Limb (tissue), 2 donors: ENCODE data around the gene GPR137C.

Source experiments
- DNase-seq, 2 donors: peaks; one replicate each; pipeline ENCODE4 v3.0.0-alpha.2; 2016; ENCODE audit errors: extremely low spot score in 2 of 2

GPR137C gene

GRCh38 chr14:52663850-52664249 lies 111.2 kb downstream of the GPR137C start:
- no peak for DNase-seq

GRCh38 chr14:52678591-52678990 lies 126.0 kb downstream of the GPR137C start:
- DNase-seq = no peak

- DNase-seq = no peak
These were observed 131.4 kb downstream of the GPR137C start for GRCh38 chr14:52683985-52684520.

DNA sequence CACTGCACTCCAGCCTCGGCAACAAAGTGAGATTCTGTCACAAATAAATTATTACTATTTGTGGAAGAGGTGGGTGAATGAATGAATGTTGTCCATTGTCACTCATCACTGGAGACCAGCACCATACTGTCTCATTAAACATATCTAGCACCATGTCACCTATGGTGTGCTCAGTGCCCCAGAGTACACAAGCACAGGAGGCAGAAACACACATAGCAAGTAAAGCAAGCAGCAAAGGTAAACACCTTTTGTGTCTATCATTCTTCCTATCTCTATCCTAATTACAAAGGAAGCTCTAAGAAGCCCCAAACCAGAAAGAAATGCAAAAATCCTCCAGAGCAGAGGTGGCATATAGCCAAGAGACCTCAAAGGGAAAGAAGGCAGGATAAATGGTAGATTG lies 133.5 kb downstream of the GPR137C start:
- DNase-seq = no peak
